AG10803 (cell line): Measurements from ENCODE around the gene ATP5F1E.

ENCODE experiments used
- DNase-seq: peaks from one replicate; pipeline ENCODE4 v3.0.0; 2010; ENCODE audit warnings: low read depth
- H3K4me3 ChIP-seq: 2 replicates; pipeline ENCODE4 v1.5.1; 2011; ENCODE audit warnings: mild to moderate bottlenecking, low read length, control low read depth
- CTCF ChIP-seq: conservative IDR thresholded peaks from 2 replicates; pipeline ENCODE4 v1.5.1; 2011; ENCODE audit warnings: mild to moderate bottlenecking, low read length, control low read depth, inconsistent platforms

Gene ATP5F1E

GRCh38 chr20:58982406-58983114 lies 49.6 kb downstream of the ATP5F1E start:
- no peak for TF ChIP-seq CTCF
- DNase-seq = no peak
- H3K4me3 ChIP-seq = peak overlapping the region; percentile 81

GRCh38 chr20:58981628-58982364 lies 50.3 kb downstream of the ATP5F1E start:
- H3K4me3 ChIP-seq = peak overlapping the region; percentile 81
- no peak for DNase-seq
- no peak for TF ChIP-seq CTCF

- peak within 1 kb of the TSS; percentile 81 for H3K4me3 ChIP-seq
- no peak for TF ChIP-seq CTCF
- DNase-seq = peak; percentile 70
Observed at GRCh38 chr20:58980711-58981627, 51.2 kb downstream of the ATP5F1E start, which contains the start of gene NELFCD. Gene NELFCD (plus strand): TSS chr20:58981256. CDS start chr20:58981310, 54 bp downstream.

- TF ChIP-seq CTCF = no peak
- DNase-seq = no peak
- no peak overlapping the region for H3K4me3 ChIP-seq
Observed at GRCh38 chr20:58978351-58979190, 53.6 kb downstream of the ATP5F1E start.

GRCh38 chr20:58976061-58976730 lies 55.9 kb downstream of the ATP5F1E start:
- no peak for TF ChIP-seq CTCF
- no peak for DNase-seq
- no peak overlapping the region for H3K4me3 ChIP-seq
